NCI-H345 treated with DMSO at 0.1 percent for 48 hours (cell line): ENCODE results near the gene DENND4C.
A peak's percentile ranks its signal among the peaks of the same experiment; 100 is the strongest.
"Not testable (repeated sequence)": the region's sequence is repeated elsewhere in the genome, so short reads cannot be mapped to it uniquely, and the experiment has no call there.

Source experiments
- DNase-seq: peaks from one replicate; lab custom pipeline; 2025; ENCODE audit not compliant: unreplicated experiment; lab: John Stamatoyannopoulos, UW

DENND4C gene

GRCh38 chr9:19408693-19409400, 178.4 kb downstream of the DENND4C start, which contains the start of gene ACER2:
Gene ACER2 (plus strand): TSS chr9:19409009. CDS start chr9:19409085, 76 bp downstream.
- peak; percentile 77 for DNase-seq

GRCh38 chr9:19409401-19410194, 179.1 kb downstream of the DENND4C start:
- DNase-seq: peak; percentile 44

GRCh38 chr9:19410195-19410503, 179.7 kb downstream of the DENND4C start:
- no peak for DNase-seq

- no peak for DNase-seq
These were observed 180.1 kb downstream of the DENND4C start for GRCh38 chr9:19410594-19410993.

GRCh38 chr9:19411316-19411715, 180.8 kb downstream of the DENND4C start:
- DNase-seq: no peak

- DNase-seq: not testable (repeated sequence)
These were observed 183.0 kb downstream of the DENND4C start for GRCh38 chr9:19413456-19413855.

- DNase-seq: no peak
These were observed 185.7 kb downstream of the DENND4C start for GRCh38 chr9:19416143-19416542.

GRCh38 chr9:19420877-19421276, 190.4 kb downstream of the DENND4C start:
- no peak for DNase-seq
